ENCODE data around the gene CLSTN2.
A peak's percentile ranks its signal among the peaks of the same experiment; 100 is the strongest.

The CLSTN2 gene

DNA sequence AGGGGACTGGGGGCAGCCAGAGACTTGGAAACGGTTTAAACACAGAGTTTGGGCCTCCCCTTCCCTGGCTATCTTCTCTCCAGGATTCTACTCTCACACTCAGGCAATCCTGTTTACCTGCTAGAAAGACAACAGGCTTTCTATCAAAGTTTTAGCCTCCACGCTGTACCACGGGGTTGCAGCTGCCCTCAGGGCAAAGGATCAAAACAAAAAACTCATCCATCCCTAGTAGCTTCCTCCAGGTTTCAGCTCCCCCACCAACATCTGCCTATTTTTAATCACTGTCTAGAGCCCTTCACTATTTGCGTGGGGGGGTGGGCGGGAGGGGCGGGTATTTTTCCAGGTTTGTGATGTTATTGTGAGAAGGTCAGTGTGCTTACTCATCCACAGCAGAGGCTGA, 456.1 kb downstream of the CLSTN2 start:
- peak; percentile 88 for DNase-seq

DNA sequence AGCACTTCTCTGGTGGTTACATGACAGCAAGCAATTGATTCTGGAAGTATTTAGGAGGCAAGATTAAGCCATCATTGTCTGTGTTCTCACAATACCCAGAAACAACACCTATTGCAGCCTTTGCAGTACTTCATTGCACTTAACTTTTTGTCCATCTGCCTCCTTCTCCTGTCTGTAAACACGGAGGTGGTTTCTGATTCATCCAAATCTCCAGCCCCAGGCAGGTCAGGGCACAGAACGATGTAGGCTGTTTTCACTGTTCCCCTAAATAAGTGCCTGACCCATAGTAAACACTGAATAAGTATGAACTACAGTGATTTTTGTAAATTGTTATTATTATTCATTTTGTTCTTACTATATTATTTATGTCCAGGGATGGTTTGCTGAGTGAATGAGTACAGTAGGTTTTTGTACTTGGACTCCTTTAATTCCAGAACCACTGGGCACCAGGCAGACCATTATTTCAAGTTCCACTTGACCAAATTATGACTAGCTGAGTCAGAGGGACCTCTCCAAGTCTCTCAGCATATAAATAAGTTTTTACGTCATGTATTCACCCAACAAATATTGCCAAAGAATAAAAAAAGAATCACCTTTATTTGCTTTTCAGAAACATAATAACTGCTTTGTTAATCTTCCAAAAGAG, 459.6 kb downstream of the CLSTN2 start:
- DNase-seq: no peak

DNA sequence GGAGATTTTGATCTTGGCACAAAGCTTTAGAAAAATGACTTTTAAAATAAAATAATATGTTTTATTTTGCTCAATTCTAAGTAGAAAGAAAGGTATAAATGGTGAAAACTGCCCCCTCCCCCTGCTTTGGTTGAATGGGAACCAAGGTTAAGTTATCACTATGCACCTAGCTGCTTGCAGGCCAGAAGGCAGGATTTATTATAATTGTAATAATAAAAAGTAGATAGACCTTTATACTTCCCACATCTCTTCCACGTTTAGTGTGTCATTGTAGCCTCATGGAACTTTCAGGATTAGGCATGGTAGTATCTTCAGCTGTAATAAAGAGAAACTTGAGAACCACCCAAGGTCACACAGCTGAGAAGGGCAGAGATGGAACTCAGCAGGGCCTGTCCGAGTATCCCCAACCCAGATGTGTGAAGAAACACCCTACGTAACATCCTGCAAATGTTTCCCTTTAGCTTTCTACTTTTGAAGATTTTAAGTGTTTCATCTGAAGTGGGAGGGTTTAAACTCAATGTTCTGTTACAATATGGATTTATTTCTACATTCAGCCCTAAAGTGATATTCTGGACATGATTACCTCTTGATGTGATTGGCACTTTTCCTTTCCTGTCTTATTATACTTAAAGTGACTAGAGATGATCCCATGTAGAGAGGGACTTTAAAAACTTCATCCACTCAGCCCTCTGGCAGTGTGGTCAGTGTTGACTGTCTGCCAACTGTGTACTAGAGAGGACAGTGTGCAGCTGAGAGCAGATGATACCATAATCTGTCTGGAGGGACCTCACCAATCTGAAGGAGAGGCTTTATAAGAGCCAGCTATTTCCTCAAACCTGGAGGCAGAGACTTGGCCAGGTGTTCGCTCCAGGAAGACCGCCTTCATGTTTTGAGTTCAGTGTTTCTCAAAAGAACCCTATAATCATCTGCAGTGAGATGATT, 460.4 kb downstream of the CLSTN2 start:
- DNase-seq: peak; percentile 20

DNA sequence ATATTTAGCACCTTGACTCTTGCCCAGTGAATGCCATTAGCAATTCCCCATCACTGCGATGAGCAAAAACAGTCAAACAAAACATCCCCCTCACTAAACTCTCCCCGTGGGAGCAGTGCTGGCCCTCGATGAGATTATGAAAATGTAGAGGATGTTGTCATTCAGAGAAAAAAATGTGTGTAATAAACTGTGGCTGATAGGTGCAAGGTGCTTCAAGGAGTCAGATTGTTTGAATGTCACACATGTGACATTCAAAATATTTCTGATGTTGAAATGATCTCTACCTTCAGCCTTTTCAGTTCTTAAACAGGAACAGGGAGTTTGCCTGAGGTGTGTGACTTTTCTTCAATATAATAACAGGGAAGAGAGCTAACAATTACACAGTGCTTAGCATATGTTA, 461.1 kb downstream of the CLSTN2 start:
- no peak for DNase-seq

DNA sequence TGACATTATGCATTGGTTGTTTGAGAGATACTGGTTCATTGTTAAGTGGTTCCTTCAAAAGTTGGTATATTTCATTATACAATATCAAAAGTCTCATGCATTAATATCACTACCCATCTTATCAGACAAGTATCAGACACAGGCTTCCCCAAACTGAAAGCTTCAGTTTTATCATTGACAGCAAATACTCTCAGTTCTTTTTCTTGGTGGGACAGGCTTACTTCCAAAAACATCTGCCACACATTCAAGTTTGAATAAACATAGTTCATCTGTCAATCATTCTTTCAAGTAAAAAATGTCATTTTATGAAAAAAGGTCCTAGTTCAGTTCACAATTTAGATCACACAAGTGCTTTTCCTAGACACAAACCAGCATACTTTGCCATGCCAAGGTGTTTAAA, 462.9 kb downstream of the CLSTN2 start:
- DNase-seq: no peak

DNA sequence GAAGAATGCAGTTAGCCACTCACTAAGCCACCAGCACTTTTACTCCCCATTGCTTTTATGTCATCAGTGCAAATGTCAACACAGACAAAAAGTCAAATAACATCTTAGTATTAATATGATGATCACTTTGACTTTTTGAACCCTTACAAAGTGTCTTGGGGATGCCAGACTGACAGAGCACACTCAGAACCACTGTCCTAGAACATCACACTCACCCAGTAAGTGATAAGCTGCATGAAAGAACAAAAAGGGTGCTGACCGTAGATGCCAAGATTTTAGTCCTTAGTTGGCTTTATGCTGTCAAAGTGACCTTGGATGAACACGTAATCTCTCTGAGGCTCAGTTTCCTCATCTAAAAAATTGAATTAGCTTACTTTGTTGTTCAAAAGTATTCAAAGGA, 463.4 kb downstream of the CLSTN2 start:
- no peak for DNase-seq

DNA sequence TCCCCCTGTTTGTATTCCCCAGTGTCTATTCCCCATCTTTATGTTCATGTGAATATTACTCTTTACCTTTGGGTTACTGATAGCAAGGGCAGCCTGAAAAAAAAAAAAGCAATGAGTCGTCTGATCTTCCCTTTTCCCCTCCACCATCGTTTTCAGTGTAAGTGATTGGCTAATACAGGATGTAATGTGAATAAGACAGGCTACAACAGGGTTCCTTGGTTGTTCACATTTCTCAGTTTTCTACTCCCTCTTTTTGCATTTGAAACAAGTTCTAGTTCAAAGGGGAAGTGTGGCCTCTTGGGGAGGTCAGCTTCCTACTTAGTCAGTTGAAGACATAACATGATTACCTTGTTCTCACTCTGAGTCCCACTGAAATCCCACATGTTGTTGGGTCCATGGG, 464.9 kb downstream of the CLSTN2 start:
- DNase-seq: no peak

DNA sequence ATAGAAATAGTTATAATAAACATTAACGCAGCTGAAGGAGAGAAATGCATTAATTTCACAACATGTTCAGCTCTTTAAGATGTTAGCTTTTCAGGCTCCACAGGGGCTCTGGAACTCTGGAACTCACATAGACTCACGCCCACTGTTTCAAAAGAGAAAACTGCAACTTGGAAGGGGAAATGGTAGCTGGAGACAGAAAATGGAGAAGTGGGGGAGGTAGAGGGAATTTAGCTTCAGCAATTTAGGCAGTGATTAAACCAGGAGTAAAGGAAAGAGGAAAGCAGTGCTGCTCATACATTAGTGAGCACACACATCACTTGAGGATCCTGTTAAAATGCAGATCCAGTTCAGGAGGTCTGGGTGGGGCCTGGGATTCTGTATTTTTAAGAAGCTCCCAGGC, 468.1 kb downstream of the CLSTN2 start:
- no peak for DNase-seq

DNA sequence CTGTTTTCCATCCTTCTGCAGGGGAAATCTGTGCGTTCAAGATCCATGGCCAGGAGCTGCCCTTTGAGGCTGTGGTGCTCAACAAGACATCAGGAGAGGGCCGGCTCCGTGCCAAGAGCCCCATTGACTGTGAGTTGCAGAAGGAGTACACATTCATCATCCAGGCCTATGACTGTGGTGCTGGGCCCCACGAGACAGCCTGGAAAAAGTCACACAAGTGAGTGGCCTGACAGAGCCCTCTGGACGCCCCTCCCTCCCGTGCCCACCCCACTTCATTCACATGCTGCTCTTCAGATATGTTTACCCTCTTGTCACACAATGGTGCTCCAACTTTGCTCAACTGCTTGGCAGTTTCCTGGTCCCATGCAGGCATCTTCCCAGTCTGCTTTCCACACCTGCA, 468.6 kb downstream of the CLSTN2 start:
- DNase-seq: no peak

DNA sequence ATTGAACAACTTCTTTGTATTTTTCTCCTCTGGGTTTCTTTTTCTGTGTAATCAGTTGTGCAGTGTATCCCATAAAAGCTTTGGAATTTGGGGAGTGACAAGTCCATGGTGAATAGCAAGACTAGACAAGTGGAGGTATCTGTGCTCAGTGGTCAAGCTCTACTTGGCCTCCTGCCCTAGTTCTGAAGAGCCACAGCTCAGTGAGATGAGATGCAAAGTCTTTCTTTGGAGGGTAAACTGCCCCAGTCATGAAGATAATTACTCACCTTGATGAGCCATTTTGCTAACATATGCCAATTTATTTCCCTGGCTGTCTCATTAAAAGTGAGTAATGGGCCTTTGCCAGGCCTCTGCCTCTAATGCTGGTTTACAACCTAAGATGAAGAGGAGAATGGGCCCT, 471.7 kb downstream of the CLSTN2 start:
- DNase-seq: no peak

DNA sequence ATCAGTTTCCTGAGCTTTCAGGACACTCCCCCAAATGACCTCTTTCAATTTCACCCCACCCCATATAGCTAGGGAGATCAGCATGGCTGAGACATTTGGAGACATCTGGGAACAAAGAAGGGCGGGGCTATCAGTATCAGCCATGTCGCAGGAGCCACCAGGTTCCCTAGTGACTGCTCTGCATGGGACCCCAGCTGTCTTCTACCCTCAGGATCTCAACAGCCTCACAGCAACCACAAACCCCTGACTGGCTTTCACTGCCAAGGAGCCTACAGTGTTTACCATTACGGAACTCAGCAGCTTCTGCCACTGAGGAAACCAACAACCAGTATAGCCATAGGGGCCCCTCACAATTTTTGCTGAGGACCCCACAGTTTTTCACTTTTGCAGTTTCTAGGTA, 473.3 kb downstream of the CLSTN2 start:
- no peak for DNase-seq

DNA sequence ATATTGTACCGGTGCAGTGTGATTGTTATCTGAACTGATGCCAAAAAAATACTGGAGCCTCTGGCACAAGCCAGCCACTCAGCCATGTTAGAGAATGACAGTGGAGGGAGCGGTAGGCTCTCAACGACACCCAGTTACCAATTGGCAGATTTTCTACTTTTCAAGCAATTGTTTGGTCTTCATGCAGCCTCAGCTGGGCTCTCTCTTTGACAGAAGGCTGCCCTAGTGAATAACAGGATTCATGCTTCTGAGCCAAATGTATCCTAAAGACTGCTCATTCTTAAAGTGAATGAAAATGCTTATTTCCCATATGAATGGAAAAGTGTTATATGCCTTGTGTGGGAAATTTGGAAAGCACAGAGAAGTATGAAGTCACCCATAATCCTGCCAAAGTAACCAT, 481.7 kb downstream of the CLSTN2 start:
- DNase-seq: no peak

DNA sequence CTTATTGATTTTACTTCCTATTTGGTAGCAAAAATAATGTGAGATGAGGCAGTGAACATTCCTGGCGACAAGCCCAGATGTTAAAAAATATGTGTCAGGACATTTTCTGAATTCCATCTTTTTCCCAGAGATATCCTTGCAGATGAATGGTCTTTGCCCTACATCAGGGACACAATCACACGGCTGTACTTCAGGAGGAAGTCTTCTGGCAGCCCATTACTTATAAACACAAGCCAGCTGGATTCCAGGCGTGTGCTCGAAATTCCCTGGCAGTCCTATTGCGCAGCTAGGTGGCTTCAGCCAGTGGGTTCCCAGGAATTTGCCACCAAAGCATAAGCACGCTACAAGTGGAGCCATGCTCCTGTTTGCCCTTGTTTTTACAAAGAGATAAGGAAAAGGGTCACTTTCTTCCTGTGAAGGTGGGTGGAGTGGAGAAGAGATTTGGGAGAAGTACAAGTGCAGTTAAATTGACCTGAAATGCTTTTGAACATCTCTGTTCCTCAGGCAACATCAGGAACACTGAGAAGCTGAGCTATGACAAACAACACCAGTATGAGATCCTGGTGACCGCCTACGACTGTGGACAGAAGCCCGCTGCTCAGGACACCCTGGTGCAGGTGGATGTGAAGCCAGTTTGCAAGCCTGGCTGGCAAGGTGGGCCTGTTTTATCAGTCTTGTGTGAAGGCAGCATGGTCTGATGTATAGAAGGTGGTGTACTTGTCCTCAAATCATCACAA, 485.8 kb downstream of the CLSTN2 start:
- no peak for DNase-seq

DNA sequence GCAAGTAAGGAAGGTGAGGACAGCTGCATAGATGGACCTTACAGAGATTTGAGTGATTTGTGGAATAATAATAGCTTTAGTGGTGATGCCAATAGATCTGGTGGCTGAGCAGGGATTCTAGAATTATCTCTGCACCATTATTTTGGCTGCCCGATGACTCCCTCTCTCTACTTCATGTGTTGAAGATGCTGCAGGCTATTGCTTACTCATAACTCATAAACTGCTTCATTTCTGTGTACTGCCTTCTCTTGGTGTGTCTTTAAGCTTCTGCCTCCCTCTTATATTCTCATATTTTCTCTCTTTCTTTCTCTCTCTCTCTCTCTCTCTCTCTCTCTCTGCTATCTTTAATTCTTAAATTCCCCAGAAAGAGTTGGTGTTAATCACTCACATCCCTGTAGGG, 486.9 kb downstream of the CLSTN2 start:
- no peak for DNase-seq

DNA sequence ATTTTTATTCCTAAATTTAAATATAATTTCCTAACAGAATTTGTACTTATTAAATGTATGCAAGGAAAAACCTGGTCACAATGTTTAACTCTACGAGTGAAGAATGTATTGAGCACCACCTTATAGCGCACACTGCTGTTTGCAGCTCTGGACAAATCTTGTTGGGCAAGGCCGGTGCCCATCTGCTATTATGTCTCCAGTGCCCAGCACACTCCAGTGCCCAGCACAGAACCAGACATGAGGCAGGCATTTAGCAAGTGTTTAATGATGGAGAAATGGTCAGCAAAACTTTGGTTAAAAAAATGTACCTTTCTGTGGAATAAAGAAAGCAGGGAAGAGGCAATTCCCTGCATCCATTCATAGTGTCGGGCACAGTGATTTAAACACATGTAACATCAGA, 488.2 kb downstream of the CLSTN2 start:
- no peak for DNase-seq

DNA sequence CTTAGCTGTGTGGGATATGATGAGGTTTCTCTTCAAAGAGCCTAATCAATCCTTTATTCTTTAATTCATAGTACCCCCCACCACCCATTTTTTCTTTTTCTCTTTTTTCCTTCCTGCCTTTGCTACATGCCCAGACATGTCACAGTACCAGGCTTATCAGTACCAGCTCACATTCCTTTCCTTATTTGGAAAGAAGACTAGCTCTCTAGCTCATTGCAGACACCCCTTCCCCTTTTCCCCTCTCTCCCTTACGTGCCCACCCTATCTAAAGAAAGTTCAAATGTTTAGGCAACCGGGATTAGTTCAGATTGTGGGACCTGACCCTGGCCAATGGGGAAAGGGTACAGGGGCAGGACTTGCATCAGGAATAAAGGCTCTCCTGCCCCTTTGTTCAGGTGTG, 488.6 kb downstream of the CLSTN2 start:
- DNase-seq: peak; percentile 85

DNA sequence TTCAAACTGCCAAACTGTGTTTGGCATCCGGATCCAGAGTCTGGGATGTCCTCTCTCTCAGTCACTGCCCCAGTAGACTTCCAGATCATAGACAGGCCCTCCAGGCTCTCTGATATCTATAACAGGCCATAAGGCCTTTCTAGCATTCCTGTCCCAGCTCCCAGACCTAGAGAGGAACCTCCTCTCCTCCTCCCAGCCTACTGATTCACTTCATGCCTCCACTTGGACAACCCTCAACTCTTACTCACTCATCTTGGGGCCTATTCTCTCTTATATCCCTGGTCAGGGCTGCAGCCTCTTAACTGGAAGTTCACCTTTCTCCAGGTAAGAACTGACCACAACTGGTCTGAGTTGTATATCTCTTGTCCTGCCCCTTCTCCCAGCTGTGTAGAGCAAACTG, 489.2 kb downstream of the CLSTN2 start:
- no peak for DNase-seq

DNA sequence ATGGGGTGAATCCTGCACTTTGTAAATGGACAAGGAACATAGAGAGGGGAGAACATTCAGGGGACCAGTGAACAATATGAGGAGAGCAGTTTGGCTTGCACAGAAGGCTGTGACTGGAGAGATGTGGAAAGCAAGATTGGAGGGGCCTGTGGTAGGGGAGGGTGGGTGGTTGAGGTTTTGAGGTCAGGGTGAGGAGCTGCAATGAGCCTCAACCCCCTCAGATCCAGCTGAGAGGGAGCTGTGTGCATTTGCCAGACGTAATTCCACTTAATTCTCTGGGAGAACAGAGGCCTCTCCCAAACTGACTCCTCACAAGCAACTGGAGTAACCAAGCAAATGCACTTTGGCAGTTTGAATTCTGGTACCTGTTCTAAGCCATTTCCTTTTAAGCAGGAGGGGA, 489.7 kb downstream of the CLSTN2 start:
- no peak for DNase-seq

DNA sequence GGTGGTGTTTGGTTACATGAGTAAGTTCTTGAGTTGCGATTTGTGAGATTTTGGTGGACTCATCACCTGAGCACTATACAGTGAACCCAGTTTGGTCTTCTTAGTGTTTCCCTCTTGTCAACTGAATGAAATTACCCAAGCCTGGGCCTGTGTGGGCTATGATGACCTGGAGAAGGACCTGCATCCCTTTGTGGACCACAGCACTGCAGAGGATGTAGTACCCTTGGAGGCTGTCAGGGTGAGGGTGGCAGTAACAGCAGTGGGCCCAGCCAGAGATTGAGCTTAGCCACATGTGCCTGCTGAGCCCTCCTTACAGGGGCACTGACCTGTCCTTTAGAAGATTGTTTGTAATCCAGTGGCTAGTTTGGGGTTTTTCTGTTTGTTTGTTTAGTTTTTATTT, 492.8 kb downstream of the CLSTN2 start:
- no peak for DNase-seq

DNA sequence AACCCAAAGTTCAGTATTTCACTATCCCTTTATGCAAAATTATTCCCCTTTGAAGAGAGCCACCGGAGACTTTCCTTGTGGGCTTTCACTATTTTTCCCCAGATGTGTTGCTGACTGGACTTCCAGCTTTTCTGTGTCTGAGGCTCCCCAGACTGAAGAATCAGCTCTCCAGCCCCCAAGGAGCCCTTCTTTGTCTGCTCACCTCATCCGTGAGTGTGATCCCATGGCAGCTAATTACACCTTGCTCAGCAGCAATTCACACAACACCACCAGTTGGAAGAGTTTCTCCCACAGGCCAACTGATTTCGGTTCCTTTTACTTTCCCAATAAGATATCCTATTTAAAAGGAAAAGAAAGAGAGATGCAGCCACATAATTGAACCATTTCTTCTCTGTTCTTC, 493.4 kb downstream of the CLSTN2 start:
- peak; percentile 43 for DNase-seq

DNA sequence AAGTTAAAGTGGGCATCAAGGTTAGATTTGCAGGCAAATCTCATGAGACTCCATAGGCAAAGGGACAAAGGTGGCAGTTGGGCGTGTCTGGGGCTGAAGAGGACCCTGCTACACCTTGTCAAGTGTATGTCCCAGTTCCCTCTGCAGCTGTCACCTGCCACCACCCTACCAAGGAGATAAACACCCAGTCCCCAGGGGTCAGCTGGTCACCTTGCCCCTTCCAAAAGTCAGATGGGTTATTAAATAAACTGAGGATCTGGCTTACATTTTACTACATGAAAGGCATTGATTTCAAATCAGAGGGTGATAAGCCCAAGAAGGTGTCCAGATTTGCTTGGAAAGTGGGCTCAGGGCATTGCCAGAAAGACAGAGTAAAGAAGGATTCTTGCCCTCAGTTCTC, 494.8 kb downstream of the CLSTN2 start:
- DNase-seq: no peak

DNA sequence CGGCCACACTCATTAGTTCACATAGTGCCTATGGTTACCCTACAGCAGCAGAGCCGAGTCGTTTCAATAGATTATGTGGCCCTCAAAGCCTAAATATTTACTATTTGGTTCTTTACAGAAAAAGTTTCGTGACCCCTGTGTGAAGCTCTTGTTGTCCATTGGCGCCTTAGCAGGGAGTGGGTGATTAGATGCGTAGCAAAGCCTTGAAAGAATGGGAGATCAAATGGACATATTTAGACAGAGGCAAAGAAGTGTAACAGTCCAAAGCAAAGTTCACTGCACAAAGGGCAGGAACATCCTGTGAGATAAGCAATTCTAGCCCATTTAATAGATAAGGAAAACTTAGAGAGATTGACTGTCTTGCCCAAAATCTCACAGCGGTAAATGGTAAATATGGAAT, 495.5 kb downstream of the CLSTN2 start:
- DNase-seq: no peak

DNA sequence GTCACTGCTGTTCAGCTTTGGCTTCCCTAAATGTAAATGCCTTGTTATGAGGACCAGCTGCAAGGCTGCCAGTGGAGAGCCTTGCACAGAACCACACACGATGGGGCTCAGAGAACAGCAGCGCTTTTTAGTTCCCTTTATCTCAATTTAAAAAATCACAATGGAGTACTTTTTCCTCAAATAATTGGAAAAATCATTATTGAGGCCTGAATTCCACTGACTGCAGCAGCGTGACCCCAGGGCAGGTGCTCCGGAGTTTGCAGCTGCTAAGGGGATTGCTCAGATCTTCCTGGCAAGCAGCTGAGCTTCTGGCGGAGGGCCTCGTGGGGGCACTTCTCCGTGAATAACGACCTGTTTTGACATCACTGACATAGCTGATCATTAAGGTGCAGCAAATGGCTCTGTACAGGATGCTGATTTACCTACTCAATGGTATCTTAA, 497.3 kb downstream of the CLSTN2 start:
- peak; percentile 83 for DNase-seq

DNA sequence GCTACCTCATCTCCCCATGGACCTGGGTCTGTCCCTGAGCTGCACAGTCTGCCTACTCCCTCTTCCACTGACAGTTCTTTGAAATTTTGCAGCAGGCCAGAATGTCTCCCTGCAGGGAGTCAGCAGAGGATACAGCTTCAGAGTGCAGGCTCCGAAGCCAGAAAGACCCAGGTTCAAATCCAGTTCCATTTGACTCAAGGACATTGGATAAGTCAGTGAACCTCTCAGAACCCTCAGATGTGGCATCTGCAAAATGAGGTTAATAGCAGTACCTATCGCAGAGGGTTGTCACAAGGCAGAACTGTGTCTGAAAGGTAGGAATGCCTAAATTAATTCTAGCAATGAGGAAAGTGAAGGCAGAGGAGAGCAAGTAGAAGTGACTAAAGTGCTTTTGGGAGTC, 498.4 kb downstream of the CLSTN2 start:
- no peak for DNase-seq

Measured in NCI-H146 (cell line).